MM.1S (cell line): Measurements from ENCODE around the gene TMTC2.

Experiments
- EZH2 ChIP-seq: fragments of 300-600 bp; sonication (generic); optimal IDR thresholded peaks from 2 replicates; pipeline ENCODE3; 2017; ENCODE audit warnings: low read depth, mild to moderate bottlenecking, antibody characterized with exemption, low read length, mixed read lengths
- TF ChIP-seq, protein P1 (sequence below): fragments of 300-600 bp; sonication (generic); IDR thresholded peaks from 2 replicates; pipeline ENCODE4 v1.5.1; 2016; ENCODE audit warnings: antibody characterized with exemption, low read length, mixed read lengths

DNA sequence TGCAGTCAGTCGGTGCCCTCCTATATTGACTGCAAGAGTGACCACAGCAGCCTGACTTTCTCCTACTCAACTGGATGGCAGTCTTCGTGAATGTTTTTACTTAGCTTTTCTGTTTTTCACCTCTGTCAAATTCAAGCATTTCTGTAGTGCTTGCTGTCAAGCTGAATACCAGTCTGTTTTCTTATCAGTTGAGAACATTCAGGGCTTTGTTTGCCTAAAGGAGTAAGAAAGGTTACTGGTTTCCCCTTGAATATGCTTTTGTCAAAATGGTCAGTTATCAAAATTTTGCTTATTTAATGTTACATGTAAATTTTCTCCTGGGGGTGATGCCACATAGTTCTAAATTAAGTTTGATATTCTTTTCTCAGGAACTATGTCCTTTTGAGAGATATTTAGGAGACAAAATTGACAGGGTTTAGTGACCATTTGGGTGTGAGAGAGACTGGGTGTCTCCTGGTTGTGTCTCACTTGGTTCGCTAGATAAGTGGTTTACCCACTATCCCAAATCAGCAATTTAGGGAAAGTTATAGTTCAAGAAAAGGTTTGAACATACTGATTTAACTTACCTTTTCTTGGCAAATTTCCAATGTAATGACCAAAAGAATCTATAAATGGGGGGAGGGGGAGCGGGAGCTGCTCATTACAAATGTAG lies 366.3 kb downstream of the TMTC2 start:
- TF ChIP-seq, protein P1, sequence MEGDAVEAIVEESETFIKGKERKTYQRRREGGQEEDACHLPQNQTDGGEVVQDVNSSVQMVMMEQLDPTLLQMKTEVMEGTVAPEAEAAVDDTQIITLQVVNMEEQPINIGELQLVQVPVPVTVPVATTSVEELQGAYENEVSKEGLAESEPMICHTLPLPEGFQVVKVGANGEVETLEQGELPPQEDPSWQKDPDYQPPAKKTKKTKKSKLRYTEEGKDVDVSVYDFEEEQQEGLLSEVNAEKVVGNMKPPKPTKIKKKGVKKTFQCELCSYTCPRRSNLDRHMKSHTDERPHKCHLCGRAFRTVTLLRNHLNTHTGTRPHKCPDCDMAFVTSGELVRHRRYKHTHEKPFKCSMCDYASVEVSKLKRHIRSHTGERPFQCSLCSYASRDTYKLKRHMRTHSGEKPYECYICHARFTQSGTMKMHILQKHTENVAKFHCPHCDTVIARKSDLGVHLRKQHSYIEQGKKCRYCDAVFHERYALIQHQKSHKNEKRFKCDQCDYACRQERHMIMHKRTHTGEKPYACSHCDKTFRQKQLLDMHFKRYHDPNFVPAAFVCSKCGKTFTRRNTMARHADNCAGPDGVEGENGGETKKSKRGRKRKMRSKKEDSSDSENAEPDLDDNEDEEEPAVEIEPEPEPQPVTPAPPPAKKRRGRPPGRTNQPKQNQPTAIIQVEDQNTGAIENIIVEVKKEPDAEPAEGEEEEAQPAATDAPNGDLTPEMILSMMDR: no peak
- no peak for TF ChIP-seq EZH2
